Parathyroid adenoma (tissue), 2 donors: ENCODE data around the gene ZNF804A.

Source experiments
- H2AFZ ChIP-seq: fragments of 300-600 bp; sonication (generic); one replicate; pipeline ENCODE4 v1.7.0; 2017; ENCODE audit warnings: antibody characterized with exemption, mild to moderate bottlenecking
- H3K27ac ChIP-seq: fragments of 300-600 bp; sonication (generic); one replicate; pipeline ENCODE4 v1.7.0; 2017
- H3K27me3 ChIP-seq: fragments of 300-600 bp; sonication (generic); one replicate; pipeline ENCODE4 v1.7.0; 2017; ENCODE audit warnings: low read length; ENCODE audit not compliant: control insufficient read depth, insufficient read depth
- H3K36me3 ChIP-seq: fragments of 300-600 bp; sonication (generic); one replicate; pipeline ENCODE4 v1.7.0; 2017; ENCODE audit warnings: low read length; ENCODE audit not compliant: control insufficient read depth, insufficient read depth
- H3K4me1 ChIP-seq: fragments of 300-600 bp; sonication (generic); one replicate; pipeline ENCODE4 v1.7.0; 2017; ENCODE audit warnings: control low read depth
- H3K4me2 ChIP-seq: fragments of 300-600 bp; sonication (generic); one replicate; pipeline ENCODE4 v1.7.0; 2017; ENCODE audit warnings: low read length
- H3K4me3 ChIP-seq: fragments of 300-600 bp; sonication (generic); one replicate; pipeline ENCODE4 v1.7.0; 2017; ENCODE audit warnings: low read depth, low read length
- H3K79me2 ChIP-seq: fragments of 300-600 bp; sonication (generic); one replicate; pipeline ENCODE4 v1.7.0; 2017; ENCODE audit warnings: control low read depth
- H3K9ac ChIP-seq: fragments of 300-600 bp; sonication (generic); one replicate; pipeline ENCODE4 v1.7.0; 2017; ENCODE audit warnings: mild to moderate bottlenecking
- H3K9me3 ChIP-seq: fragments of 300-600 bp; sonication (generic); one replicate; pipeline ENCODE4 v1.7.0; 2017; ENCODE audit warnings: low read length; ENCODE audit not compliant: control insufficient read depth
- TF ChIP-seq, protein P1 (sequence below): fragments of 300-600 bp; sonication (generic); IDR thresholded peaks from one replicate; pipeline ENCODE4 v1.7.0; 2017; ENCODE audit warnings: antibody characterized with exemption, mild to moderate bottlenecking
- donor health status: primary hyperparathyroidism.

Gene ZNF804A

DNA sequence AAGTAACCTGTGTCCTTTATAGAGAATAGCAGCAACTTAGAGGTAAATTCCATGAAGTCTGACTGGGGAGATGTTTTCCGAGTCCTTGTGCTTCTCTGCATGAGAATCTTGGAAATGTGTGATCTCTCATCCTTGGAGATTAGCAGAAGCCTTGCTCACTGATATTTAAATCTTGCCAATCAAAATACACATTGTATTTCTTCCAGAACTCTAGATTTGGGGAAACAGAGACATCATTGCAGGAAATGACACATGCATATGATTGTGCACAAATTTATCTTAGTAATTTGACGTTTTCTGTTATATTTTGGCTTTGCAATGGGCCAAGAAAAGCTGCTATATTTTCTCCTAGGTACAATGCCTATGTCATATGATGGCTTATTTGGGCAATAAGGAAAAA is 182.6 kb downstream of the ZNF804A start:
- H3K27ac ChIP-seq, result no peak overlapping the region
- no peak overlapping the region for H3K4me3 ChIP-seq
- peaks cover 3% of the 10 kb centered on the region for H3K9me3 ChIP-seq
- no peak overlapping the region for H3K9ac ChIP-seq
- H3K4me1 ChIP-seq, result no peaks in the 10 kb centered on the region
- H3K36me3 ChIP-seq, result no peaks in the 10 kb centered on the region
- no peak overlapping the region for H2AFZ ChIP-seq
- TF ChIP-seq, protein P1, sequence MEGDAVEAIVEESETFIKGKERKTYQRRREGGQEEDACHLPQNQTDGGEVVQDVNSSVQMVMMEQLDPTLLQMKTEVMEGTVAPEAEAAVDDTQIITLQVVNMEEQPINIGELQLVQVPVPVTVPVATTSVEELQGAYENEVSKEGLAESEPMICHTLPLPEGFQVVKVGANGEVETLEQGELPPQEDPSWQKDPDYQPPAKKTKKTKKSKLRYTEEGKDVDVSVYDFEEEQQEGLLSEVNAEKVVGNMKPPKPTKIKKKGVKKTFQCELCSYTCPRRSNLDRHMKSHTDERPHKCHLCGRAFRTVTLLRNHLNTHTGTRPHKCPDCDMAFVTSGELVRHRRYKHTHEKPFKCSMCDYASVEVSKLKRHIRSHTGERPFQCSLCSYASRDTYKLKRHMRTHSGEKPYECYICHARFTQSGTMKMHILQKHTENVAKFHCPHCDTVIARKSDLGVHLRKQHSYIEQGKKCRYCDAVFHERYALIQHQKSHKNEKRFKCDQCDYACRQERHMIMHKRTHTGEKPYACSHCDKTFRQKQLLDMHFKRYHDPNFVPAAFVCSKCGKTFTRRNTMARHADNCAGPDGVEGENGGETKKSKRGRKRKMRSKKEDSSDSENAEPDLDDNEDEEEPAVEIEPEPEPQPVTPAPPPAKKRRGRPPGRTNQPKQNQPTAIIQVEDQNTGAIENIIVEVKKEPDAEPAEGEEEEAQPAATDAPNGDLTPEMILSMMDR, result no peak
- no peaks in the 10 kb centered on the region for H3K27me3 ChIP-seq
- H3K4me2 ChIP-seq, result no peak overlapping the region
- no peaks in the 10 kb centered on the region for H3K79me2 ChIP-seq

DNA sequence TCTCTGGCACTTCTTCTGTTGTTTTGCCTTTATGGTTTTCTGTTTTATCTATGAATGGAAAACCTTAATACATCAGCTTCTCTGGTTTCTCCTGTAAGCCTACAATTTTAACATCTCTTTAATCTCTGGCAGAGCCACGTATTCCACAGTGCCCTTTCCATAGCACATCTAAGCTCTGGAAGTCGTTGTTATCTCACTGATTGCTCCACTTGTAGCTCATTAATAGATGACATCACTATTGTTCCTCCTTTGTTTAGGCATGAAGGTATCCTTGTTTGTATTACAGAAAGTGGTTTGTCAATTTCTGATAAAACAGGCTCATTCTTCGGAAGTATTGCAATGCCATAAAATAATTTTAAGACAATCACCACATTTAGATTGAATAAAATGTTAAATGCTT is 185.2 kb downstream of the ZNF804A start:
- Histone ChIP-seq H3K79me2 (no peaks in the 10 kb centered on the region), H3K4me3 (no peak overlapping the region), H3K9me3 (peaks cover 3% of the 10 kb centered on the region), H3K4me1 (no peaks in the 10 kb centered on the region), H3K36me3 (no peaks in the 10 kb centered on the region), H3K27ac (no peak overlapping the region), H3K4me2 (no peak overlapping the region), H3K9ac (no peak overlapping the region), H3K27me3 (no peaks in the 10 kb centered on the region), H2AFZ (no peak overlapping the region)
- TF ChIP-seq, protein P1, result no peak

DNA sequence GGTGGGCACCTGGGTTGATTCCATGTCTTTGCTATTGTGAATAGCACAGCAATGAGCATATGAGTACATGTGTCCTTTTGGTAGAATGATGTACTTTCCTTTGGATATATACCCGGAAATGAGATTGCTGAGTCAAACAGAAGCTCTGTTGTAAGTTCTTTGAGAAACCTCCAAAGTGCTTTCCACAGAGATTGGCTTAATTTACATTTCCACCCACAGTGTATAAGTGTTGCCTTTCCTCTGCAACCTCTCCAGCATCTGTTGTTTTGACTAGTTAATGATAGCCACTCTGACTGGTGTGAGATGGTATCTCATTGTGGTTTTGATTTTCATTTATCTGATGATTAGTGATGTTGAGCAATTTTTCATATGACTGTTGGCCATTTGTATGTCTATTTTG is 194.8 kb downstream of the ZNF804A start:
- H3K4me1 ChIP-seq, result no peaks in the 10 kb centered on the region
- no peaks in the 10 kb centered on the region for H3K27me3 ChIP-seq
- no peaks in the 10 kb centered on the region for H3K36me3 ChIP-seq
- no peaks in the 10 kb centered on the region for H3K79me2 ChIP-seq
- H3K4me3 ChIP-seq, result no peak overlapping the region
- no peak overlapping the region for H2AFZ ChIP-seq
- H3K27ac ChIP-seq, result no peak overlapping the region
- H3K9me3 ChIP-seq, result no peaks in the 10 kb centered on the region
- H3K9ac ChIP-seq, result no peak overlapping the region
- no peak overlapping the region for H3K4me2 ChIP-seq
- TF ChIP-seq, protein P1, result no peak

DNA sequence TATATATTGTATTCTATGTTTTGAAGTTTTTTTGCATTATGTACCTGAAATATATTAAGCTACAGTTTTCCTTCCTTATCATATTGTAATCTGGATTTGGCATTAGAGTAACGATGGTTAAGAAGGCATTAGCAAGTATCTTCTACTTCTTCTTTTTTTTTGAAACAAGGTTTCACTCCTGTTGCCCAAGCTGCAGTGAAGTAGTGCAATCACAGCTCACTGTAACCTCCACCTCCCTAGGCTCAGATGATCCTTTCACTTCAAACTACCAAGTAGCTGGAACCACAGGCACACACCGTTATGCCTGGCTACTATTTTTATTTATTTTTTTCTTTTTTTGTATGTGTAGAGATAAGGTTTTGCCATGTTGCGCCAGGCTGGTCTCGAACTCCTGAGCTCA is 201.1 kb downstream of the ZNF804A start:
- H3K4me3 ChIP-seq, result no peak overlapping the region
- no peak overlapping the region for H3K27ac ChIP-seq
- H3K4me2 ChIP-seq, result no peak overlapping the region
- no peaks in the 10 kb centered on the region for H3K36me3 ChIP-seq
- TF ChIP-seq, protein P1, result no peak
- H3K9me3 ChIP-seq, result no peaks in the 10 kb centered on the region
- no peaks in the 10 kb centered on the region for H3K27me3 ChIP-seq
- H3K9ac ChIP-seq, result no peak overlapping the region
- no peaks in the 10 kb centered on the region for H3K79me2 ChIP-seq
- H3K4me1 ChIP-seq, result no peaks in the 10 kb centered on the region
- H2AFZ ChIP-seq, result no peak overlapping the region

DNA sequence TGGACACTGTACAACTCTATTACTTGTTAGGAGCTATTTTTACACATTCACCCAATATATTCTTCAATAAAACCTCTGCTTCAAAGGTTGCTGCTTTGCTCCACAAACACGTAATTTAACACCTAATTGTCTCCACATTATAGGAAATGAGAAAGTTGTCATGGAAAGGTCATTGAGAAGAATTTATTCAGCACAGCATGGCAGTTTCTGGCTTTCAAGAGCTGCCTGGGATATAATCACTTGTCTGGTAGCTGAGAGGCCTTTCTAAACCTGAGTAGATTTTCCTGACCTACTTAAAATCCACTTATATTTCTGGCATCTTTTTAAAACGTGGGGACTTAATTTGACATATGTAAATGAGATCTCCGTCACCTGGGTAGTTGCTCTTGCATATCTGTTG is 216.1 kb downstream of the ZNF804A start:
- H3K4me2 ChIP-seq, result no peak overlapping the region
- no peak overlapping the region for H3K4me3 ChIP-seq
- no peak overlapping the region for H3K27ac ChIP-seq
- no peak overlapping the region for H2AFZ ChIP-seq
- TF ChIP-seq, protein P1, result no peak
- H3K79me2 ChIP-seq, result no peaks in the 10 kb centered on the region
- H3K9me3 ChIP-seq, result no peaks in the 10 kb centered on the region
- H3K9ac ChIP-seq, result no peak overlapping the region
- H3K36me3 ChIP-seq, result no peaks in the 10 kb centered on the region
- H3K4me1 ChIP-seq, result no peaks in the 10 kb centered on the region
- H3K27me3 ChIP-seq, result no peaks in the 10 kb centered on the region
